ENCODE results near the gene ARPIN.

ARPIN gene

DNA sequence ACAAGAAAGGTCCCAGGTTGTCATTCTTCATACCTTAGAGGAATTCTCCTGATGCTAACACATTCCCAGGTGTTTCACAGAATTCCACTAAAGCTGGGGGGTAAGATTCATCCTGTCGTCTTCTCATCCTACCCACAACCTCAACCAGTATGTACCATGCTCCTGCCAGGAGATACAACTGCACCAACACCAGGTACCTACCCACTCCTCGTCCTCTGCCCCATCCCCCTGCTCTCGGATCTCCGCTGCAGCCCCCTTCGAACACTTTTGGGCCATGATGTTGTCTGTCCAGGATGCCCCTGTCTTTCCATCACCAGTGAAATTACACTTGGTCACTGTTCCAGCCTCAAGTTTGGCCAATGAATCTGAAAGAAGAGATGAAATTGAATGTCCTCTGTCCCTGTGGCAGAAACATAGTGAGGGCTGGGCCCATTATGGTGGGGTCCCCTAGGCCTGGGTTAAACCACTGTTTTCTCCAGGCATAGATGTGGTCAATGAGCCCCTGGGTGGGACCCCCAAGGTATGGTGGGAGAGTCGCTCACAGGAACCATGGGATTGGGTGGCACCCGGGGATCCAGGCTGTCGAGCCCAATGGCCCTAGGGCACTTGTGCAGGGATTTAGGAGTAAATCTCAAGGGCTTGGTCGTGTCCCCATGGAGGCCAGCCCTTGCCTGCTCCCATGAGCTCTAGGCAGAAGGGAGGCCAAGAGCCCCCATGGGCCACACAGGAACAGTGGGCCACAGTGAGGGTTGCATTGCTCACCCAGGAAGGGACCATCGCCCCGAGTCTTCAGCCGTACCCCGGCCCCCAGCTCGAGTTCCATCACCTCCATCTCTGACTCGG lies 9.5 kb downstream of the ARPIN start:
- Histone ChIP-seq H3K56ac (ENCODE audit: low read length) (no peak overlapping the region), H2AK5ac (ENCODE audit: low read length) (no peak overlapping the region), H2BK15ac (replicated peaks; ENCODE audit: low read depth) (no peak overlapping the region), H3K79me2 (ENCODE audit: control insufficient read depth, insufficient read depth, low read length) (no peaks in the 10 kb centered on the region), H4K8ac (ENCODE audit: low read depth, low read length) (no peak overlapping the region), H3K9ac (ENCODE audit: low read length) (no peak overlapping the region), H2BK5ac (ENCODE audit: low read length) (no peak overlapping the region), H3K36me3 (ENCODE audit: control insufficient read depth, insufficient read depth, low read length) (no peaks in the 10 kb centered on the region), H3K4ac (ENCODE audit: low read depth, low read length) (no peak overlapping the region), H3K4me3 (ENCODE audit: low read length) (no peak overlapping the region), H3K4me1 (ENCODE audit: control insufficient read depth, low read depth, low read length) (no peaks in the 10 kb centered on the region), H3K27ac (ENCODE audit: low read depth, low read length) (no peak overlapping the region), H4K5ac (ENCODE audit: low read length) (no peak overlapping the region), H3K4me2 (ENCODE audit: low read length) (no peak overlapping the region), H3K18ac (ENCODE audit: low read length) (no peak overlapping the region), H2BK120ac (ENCODE audit: low read depth, low read length) (no peak overlapping the region), H3K27me3 (ENCODE audit: insufficient read depth, low read length, poor library complexity) (no peaks in the 10 kb centered on the region), H3K23ac (ENCODE audit: low read length) (no peak overlapping the region), H3K79me1 (ENCODE audit: low read length) (no peaks in the 10 kb centered on the region)
- DNase-seq, result no peak
- no CpG with 5 or more reads among the region's 15 CpGs for WGBS (ENCODE audit: extremely low coverage, insufficient coverage, low lambda C conversion rate)

DNA sequence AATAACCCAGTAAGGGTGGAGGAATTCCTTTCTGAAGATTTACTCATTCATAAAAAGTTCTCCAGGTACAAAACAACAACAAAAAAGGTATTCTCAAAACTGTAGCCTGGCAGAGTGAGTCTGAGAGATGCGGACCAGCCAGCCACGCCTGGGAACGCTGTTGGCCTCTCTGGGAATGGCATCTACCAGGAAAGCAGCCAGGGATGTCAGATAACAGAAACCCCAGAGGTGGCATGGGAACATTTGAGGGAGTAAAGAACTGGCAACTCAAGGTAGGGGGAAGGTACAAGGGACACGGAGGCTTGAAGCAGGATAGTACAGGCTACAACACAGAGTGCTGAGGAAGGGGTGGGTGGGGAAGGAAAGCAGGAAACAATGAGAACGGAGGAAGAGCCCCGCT lies 11.9 kb downstream of the ARPIN start:
- Histone ChIP-seq H3K23ac (ENCODE audit: low read length) (no peak overlapping the region), H3K4ac (ENCODE audit: low read depth, low read length) (no peak overlapping the region), H2BK5ac (ENCODE audit: low read length) (no peak overlapping the region), H3K56ac (ENCODE audit: low read length) (no peak overlapping the region), H3K9ac (ENCODE audit: low read length) (no peak overlapping the region), H3K4me2 (ENCODE audit: low read length) (no peak overlapping the region), H2AK5ac (ENCODE audit: low read length) (no peak overlapping the region), H3K27ac (ENCODE audit: low read depth, low read length) (no peak overlapping the region), H3K36me3 (ENCODE audit: control insufficient read depth, insufficient read depth, low read length) (no peaks in the 10 kb centered on the region), H2BK15ac (replicated peaks; ENCODE audit: low read depth) (no peak overlapping the region), H3K79me1 (ENCODE audit: low read length) (no peaks in the 10 kb centered on the region), H3K18ac (ENCODE audit: low read length) (no peak overlapping the region), H3K4me3 (ENCODE audit: low read length) (no peak overlapping the region), H3K27me3 (ENCODE audit: insufficient read depth, low read length, poor library complexity) (no peaks in the 10 kb centered on the region), H4K5ac (ENCODE audit: low read length) (no peak overlapping the region), H3K79me2 (ENCODE audit: control insufficient read depth, insufficient read depth, low read length) (no peaks in the 10 kb centered on the region), H2BK120ac (ENCODE audit: low read depth, low read length) (no peak overlapping the region), H3K4me1 (ENCODE audit: control insufficient read depth, low read depth, low read length) (no peaks in the 10 kb centered on the region), H4K8ac (ENCODE audit: low read depth, low read length) (no peak overlapping the region)
- DNase-seq, result no peak
- no CpG with 5 or more reads among the region's 6 CpGs for WGBS (ENCODE audit: extremely low coverage, insufficient coverage, low lambda C conversion rate)

DNA sequence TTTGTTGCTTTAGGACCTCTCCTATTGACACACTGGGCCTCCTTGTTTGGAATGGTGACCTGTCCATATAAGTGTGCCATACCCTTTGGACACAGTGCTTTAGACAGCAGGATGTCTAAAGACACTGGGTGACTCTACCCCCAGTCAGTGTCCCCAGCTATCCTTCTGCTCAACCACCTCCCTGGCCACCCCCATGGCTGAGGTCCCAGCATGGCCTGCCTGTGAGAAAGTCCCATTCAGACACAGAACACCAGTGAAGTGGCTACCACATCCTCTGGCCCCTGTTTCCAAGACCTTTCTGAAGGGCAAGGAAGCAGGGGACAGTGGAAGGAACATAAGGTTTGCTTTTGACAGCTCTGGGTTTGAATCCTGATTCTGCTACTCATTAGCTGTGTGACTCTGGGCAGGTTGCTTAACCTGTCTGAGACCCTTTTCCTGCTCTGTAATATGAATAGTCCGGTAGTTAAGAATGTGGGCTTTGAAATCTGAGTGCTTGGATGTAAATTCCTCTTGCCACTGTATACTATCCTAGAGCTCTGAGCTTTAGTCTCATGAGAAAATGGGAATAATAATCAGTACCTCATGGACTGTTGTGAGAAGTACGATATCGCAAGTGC lies 12.7 kb downstream of the ARPIN start:
- no peak overlapping the region for H2BK120ac ChIP-seq (ENCODE audit: low read depth, low read length)
- H3K9ac ChIP-seq (ENCODE audit: low read length), result no peak overlapping the region
- no peaks in the 10 kb centered on the region for H3K79me1 ChIP-seq (ENCODE audit: low read length)
- H3K4me2 ChIP-seq (ENCODE audit: low read length), result no peak overlapping the region
- no CpG with 5 or more reads among the region's 3 CpGs for WGBS (ENCODE audit: extremely low coverage, insufficient coverage, low lambda C conversion rate)
- no peak overlapping the region for H3K4ac ChIP-seq (ENCODE audit: low read depth, low read length)
- H3K27me3 ChIP-seq (ENCODE audit: insufficient read depth, low read length, poor library complexity), result no peaks in the 10 kb centered on the region
- H2BK15ac ChIP-seq (replicated peaks; ENCODE audit: low read depth), result no peak overlapping the region
- no peaks in the 10 kb centered on the region for H3K4me1 ChIP-seq (ENCODE audit: control insufficient read depth, low read depth, low read length)
- no peak overlapping the region for H3K56ac ChIP-seq (ENCODE audit: low read length)
- no peaks in the 10 kb centered on the region for H3K79me2 ChIP-seq (ENCODE audit: control insufficient read depth, insufficient read depth, low read length)
- H4K5ac ChIP-seq (ENCODE audit: low read length), result no peak overlapping the region
- H3K27ac ChIP-seq (ENCODE audit: low read depth, low read length), result no peak overlapping the region
- no peak overlapping the region for H3K23ac ChIP-seq (ENCODE audit: low read length)
- DNase-seq, result no peak
- no peaks in the 10 kb centered on the region for H3K36me3 ChIP-seq (ENCODE audit: control insufficient read depth, insufficient read depth, low read length)
- no peak overlapping the region for H2BK5ac ChIP-seq (ENCODE audit: low read length)
- H3K4me3 ChIP-seq (ENCODE audit: low read length), result no peak overlapping the region
- no peak overlapping the region for H2AK5ac ChIP-seq (ENCODE audit: low read length)
- H3K18ac ChIP-seq (ENCODE audit: low read length), result no peak overlapping the region
- no peak overlapping the region for H4K8ac ChIP-seq (ENCODE audit: low read depth, low read length)

DNA sequence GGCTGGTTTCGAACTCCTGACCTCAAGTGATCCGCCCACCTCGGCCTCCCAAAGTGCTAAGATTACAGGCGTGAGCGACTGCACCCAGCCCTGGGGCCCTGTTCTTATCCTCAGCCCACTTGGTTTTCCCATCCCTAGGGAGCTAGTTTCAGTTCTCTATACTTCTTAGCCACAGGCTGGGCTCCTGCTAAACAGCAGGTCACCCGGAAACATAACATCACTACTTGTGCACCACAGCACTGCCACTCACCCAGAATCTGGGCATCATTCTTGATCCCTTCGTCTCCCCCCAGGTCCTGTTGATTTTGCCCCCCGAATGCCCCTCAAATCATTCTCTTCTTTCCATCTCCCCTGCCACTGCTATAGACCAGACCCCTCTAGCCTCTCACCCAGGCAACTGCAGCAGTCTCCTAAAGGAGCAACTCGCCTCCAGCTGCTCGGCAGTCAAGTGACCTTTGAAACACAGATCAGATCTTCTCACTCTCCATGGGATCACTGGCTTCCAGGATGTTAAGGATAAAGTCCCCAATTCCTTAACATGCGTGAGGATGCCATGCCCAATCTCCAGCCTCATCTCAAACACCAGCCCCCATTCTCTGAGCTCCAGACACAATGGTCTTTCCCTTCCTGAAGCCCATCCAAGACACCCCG lies 13.3 kb downstream of the ARPIN start:
- no peak overlapping the region for H4K5ac ChIP-seq (ENCODE audit: low read length)
- H3K9ac ChIP-seq (ENCODE audit: low read length), result no peak overlapping the region
- no peak overlapping the region for H2BK120ac ChIP-seq (ENCODE audit: low read depth, low read length)
- no peaks in the 10 kb centered on the region for H3K79me2 ChIP-seq (ENCODE audit: control insufficient read depth, insufficient read depth, low read length)
- no peak overlapping the region for H3K4me3 ChIP-seq (ENCODE audit: low read length)
- no peak overlapping the region for H3K27ac ChIP-seq (ENCODE audit: low read depth, low read length)
- H3K4me1 ChIP-seq (ENCODE audit: control insufficient read depth, low read depth, low read length), result no peaks in the 10 kb centered on the region
- H2BK5ac ChIP-seq (ENCODE audit: low read length), result no peak overlapping the region
- no peak overlapping the region for H2AK5ac ChIP-seq (ENCODE audit: low read length)
- DNase-seq, result no peak
- H3K18ac ChIP-seq (ENCODE audit: low read length), result no peak overlapping the region
- no peak overlapping the region for H3K56ac ChIP-seq (ENCODE audit: low read length)
- H4K8ac ChIP-seq (ENCODE audit: low read depth, low read length), result no peak overlapping the region
- no peaks in the 10 kb centered on the region for H3K27me3 ChIP-seq (ENCODE audit: insufficient read depth, low read length, poor library complexity)
- no peaks in the 10 kb centered on the region for H3K79me1 ChIP-seq (ENCODE audit: low read length)
- H3K4ac ChIP-seq (ENCODE audit: low read depth, low read length), result no peak overlapping the region
- H3K36me3 ChIP-seq (ENCODE audit: control insufficient read depth, insufficient read depth, low read length), result no peaks in the 10 kb centered on the region
- no peak overlapping the region for H3K23ac ChIP-seq (ENCODE audit: low read length)
- no peak overlapping the region for H3K4me2 ChIP-seq (ENCODE audit: low read length)
- H2BK15ac ChIP-seq (replicated peaks; ENCODE audit: low read depth), result no peak overlapping the region
- no CpG with 5 or more reads among the region's 12 CpGs for WGBS (ENCODE audit: extremely low coverage, insufficient coverage, low lambda C conversion rate)

DNA sequence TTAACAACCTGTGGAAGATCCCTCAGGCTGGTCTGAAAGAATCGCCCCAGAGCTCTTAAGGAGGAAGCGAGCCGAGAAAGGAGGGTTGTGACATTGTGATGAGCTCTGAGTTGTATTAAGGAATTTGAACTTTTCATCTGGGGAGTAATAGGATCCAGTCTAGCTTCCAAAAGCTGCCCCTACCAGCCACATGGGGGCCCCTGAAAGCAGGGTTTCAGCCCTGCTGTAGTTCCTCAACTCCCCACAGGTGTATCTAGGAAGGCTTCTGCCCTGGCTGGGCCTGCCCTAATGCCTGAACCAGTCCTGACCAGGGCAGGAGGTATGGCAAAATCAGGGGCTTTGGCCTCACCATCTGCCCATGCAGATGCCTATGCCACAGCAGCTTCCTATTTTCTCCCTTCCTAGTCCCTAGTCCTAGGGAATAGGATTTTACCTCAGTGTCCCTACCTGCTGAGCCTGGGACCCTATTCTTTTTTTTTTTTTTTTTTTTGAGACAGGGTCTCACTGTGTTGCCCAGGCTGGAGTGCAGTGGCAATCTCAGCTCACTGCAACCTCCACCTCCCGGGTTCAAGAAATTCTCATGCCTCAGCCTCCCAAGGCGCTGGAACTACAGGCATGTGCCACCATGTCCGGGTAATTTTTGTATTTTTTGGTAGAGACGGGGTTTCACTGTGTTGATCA lies 14.0 kb downstream of the ARPIN start:
- Histone ChIP-seq H2BK15ac (replicated peaks; ENCODE audit: low read depth) (no peak overlapping the region), H3K79me1 (ENCODE audit: low read length) (no peaks in the 10 kb centered on the region), H3K18ac (ENCODE audit: low read length) (no peak overlapping the region), H2BK120ac (ENCODE audit: low read depth, low read length) (no peak overlapping the region), H3K4me1 (ENCODE audit: control insufficient read depth, low read depth, low read length) (no peaks in the 10 kb centered on the region), H3K23ac (ENCODE audit: low read length) (no peak overlapping the region), H3K4me2 (ENCODE audit: low read length) (no peak overlapping the region), H3K56ac (ENCODE audit: low read length) (no peak overlapping the region), H4K8ac (ENCODE audit: low read depth, low read length) (no peak overlapping the region), H3K27ac (ENCODE audit: low read depth, low read length) (no peak overlapping the region), H3K9ac (ENCODE audit: low read length) (no peak overlapping the region), H3K4ac (ENCODE audit: low read depth, low read length) (no peak overlapping the region), H3K27me3 (ENCODE audit: insufficient read depth, low read length, poor library complexity) (no peaks in the 10 kb centered on the region), H2AK5ac (ENCODE audit: low read length) (no peak overlapping the region), H3K79me2 (ENCODE audit: control insufficient read depth, insufficient read depth, low read length) (no peaks in the 10 kb centered on the region), H4K5ac (ENCODE audit: low read length) (no peak overlapping the region), H2BK5ac (ENCODE audit: low read length) (no peak overlapping the region), H3K4me3 (ENCODE audit: low read length) (no peak overlapping the region), H3K36me3 (ENCODE audit: control insufficient read depth, insufficient read depth, low read length) (no peaks in the 10 kb centered on the region)
- WGBS (ENCODE audit: extremely low coverage, insufficient coverage, low lambda C conversion rate), result no CpG with 5 or more reads among the region's 7 CpGs
- peak; percentile 90 for DNase-seq
